Right kidney (tissue), 1 donor: Measurements from ENCODE around the gene CKS2.
"Not testable (repeated sequence)": the region's sequence is repeated elsewhere in the genome, so short reads cannot be mapped to it uniquely, and the experiment has no call there.

ENCODE experiments used
- DNase-seq: peaks from one replicate; pipeline ENCODE4 v3.0.0-alpha.2; 2016

CKS2 gene

GRCh38 chr9:89309608-89310474 lies 1.2 kb upstream of the CKS2 start:
- DNase-seq = peak; percentile 39

- peak; percentile 68 for DNase-seq
Measured at GRCh38 chr9:89311346-89312221, 589 bp downstream of the CKS2 start.

GRCh38 chr9:89312222-89312571 lies 1.2 kb downstream of the CKS2 start:
- peak; percentile 53 for DNase-seq

- no peak for DNase-seq
Measured at GRCh38 chr9:89313842-89314241, 2.8 kb downstream of the CKS2 start.

DNA sequence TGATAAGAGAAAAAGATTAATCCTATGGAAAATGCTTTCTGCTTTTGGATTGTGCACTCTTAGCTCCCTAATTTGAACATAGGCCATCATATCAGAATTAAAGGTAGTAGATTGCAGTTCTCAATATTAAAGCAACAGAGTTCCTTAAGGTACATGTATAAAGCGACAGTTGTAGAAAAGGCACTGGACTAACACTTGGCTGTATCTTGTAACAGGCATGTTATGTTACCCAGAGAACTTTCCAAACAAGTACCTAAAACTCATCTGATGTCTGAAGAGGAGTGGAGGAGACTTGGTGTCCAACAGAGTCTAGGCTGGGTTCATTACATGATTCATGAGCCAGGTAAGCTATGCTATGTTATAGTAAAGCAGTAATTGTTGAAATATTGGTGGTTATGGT lies 4.0 kb downstream of the CKS2 start:
- no peak for DNase-seq

DNA sequence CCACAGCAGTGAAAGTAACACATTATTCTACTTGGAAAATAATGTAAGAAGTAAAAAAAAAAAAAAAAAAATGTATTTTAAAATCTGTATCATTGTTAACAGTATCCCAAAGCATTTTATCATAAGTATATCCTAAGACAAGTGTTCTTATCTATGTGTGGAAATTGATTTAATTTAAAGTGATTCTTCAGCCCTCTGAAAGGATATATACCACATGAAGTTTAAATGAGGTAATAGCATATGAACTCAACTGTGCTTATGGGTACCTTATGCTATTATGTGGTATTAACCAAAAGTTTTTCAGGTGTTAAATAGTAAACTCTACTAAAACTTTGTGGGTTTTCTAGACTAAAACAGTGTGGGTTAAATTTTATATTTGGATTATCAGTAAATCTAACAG lies 4.5 kb downstream of the CKS2 start:
- no peak for DNase-seq

- DNase-seq = no peak
Measured at GRCh38 chr9:89317282-89317681, 6.3 kb downstream of the CKS2 start.

GRCh38 chr9:89318123-89319014 lies 7.4 kb downstream of the CKS2 start, which contains the start of gene SECISBP2:
TSS of gene SECISBP2 (plus strand) at chr9:89318500. CDS start at chr9:89318577, 77 bp downstream.
- DNase-seq = peak; percentile 100

- peak; percentile 38 for DNase-seq
Measured at GRCh38 chr9:89319015-89319905, 8.3 kb downstream of the CKS2 start.

DNA sequence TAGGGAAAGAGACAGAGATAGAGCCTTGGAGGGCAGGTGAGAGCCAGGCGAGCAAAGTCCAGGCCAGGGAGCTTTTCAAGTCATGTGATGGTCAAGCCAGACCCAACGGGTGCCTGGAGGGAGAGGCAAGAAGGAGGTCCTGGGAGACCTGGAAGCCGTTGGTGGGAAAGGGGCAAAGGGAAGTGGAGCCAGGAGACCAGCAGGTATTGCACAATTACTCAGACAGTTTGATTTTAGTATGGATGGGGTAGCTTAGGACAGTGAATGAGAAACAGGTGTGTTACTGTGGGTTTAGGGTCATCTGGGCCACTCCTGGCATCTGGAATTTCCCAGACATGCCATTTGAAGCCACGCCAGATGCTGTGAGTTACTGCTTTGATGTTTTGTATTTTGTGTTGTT lies 12.4 kb downstream of the CKS2 start:
- no peak for DNase-seq

DNA sequence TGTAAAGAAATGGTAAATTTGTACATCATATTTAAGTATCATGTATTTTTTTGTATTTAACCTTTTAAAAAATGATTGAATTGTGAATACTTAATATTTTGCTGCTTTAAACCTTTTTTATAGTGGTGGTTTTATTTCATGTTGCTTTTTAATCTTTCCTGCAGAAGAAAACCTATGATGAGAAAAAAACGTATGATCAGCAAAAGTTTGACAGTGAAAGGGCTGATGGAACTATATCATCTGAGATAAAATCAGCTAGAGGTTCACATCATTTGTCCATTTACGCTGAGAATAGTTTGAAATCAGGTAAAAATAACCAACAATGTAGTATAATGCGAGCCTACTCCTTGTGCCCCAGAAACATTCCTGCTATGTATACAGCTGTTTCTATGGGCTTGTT lies 14.7 kb downstream of the CKS2 start:
- no peak for DNase-seq

- no peak for DNase-seq
Measured at GRCh38 chr9:89328064-89328463, 17.1 kb downstream of the CKS2 start.

- DNase-seq = no peak
Measured at GRCh38 chr9:89329917-89330316, 18.9 kb downstream of the CKS2 start.

DNA sequence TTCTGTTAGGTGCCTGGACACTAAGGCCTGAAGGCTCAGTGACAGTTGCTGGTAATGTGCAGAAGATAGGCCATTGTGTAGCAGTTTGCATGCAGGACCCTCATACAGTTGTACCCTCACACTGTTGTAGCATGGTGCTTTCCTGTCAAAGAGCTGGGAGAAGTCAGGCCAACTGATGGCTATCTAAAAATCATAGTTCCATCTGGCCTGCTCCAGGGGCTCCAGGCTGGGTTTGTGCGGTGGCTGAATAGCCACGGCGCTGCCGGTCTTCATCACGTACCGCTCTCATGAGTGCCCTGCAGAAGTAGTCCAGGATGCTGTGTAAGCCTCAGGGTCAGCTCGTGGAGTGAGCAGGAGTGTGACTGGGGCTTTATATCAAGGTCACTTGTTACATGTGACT lies 19.5 kb downstream of the CKS2 start:
- no peak for DNase-seq

- DNase-seq = no peak
Measured at GRCh38 chr9:89339807-89340206, 28.8 kb downstream of the CKS2 start.

- no peak for DNase-seq
Measured at GRCh38 chr9:89340332-89340731, 29.3 kb downstream of the CKS2 start.

DNA sequence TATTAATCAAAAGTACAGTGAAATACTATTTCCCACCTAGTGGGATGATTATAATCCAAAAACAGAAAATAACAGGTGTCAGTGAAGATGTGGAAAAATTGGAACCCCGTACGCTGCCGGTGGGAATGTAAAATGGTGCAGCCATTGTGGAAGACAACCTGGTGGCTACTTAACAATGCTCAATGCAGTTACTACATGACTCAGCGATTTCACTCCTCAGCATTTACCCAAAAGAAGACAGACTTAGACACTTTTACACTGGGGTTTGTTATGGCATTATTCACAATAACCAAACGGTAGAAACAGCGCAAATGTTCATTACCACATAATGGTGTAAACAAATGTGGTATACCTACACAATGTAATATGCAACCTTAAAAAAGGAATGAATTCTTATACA lies 31.2 kb downstream of the CKS2 start:
- DNase-seq = no peak

- DNase-seq = no peak
Measured at GRCh38 chr9:89342948-89343347, 32.0 kb downstream of the CKS2 start.

DNA sequence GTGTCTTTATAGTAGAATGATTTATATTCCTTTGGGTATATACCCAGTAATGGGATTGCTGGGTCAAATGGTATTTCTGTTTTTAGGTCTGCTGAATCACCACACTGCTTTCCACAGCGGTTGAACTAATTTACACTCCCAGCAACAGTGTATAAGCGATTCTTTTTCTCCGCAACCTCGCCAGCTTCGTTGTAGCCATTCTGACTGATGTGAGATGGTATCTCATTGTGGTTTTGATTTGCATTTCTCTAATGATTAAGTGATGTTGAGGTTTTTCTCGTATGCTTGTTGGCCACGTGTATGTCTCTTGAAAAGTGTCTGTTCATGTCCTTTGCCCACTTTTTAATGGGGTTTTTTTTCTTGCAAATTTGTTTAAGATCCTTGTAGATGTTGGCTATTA lies 32.8 kb downstream of the CKS2 start:
- DNase-seq = not testable (repeated sequence)

GRCh38 chr9:89345476-89345875 lies 34.5 kb downstream of the CKS2 start:
- no peak for DNase-seq

- DNase-seq = no peak
Measured at GRCh38 chr9:89346696-89347095, 35.7 kb downstream of the CKS2 start.
